HG02938 (cell line): Measurements from ENCODE around the gene TPCN1.

Experiments
- ATAC-seq: cut with Tn5 transposase; IDR thresholded peaks from one replicate; pipeline ENCODE4 v1.9.1; 2021; ENCODE audit warnings: mild to moderate bottlenecking, moderate library complexity; ENCODE audit not compliant: unreplicated experiment

The TPCN1 gene

DNA sequence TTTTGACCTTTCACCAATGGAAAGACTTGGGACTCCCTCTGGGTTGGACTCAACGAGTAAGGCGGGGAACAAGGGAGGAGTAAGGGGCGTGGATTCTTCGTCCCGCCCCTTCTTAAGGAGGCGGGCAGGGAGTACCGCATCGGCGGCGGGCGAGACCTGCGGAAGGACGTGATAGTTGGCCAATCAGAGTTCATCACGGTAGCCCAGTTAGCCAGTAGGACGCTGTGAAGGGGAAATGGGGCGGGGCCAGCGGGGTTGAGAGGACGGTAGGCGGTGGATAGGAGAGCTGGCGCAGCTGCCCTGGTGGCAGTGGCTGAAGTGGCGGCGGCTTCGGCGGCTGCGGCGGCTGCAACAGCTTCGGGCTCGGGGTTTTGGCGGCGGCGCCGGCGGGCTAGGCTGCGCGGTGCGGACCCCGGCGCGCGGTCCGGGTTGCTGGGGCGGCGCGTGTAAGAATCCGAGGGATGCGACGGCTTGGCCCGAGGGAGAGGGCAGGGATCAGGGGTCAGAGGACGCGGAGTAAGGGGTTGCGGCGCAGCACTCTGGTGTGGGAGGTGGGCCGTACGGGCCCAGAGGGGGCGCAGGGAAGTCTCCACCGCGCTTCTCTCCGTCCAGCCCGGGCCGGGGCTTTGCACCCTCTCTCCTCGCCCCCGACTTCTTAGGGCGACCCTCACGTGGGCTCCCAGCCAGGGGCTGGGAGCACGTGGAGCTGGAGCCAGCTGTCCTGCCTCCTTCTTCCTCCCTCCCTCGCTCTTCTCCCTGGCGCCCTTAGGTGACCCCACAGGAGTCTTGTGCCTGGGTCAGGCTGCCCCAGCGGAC is at the start of gene TPCN1:
TPCN1 (plus strand) TSS at position 284 of the 816 bp plus-strand sequence. CDS start 5,389 bp downstream, outside the sequence.
- ATAC-seq = peak; percentile 90

DNA sequence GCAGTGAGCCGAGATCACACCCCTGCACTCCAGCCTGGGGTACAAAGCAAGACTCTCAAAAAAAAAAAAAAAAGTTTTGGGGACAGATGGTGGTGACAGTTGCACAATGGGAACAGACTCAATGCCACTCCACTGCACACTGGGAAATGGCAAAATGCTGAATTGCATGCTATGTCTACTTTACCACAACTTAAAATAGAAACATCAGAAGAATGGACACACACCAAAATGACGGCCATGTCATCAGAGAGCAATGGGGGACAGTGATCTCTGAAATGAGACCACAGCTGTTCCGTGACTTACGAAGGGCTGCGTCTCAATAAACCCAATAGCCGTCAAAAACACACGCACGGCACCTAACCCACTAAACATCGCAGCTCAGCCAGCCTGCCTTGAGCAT is 49.7 kb upstream of the TPCN1 start:
- ATAC-seq = no peak

DNA sequence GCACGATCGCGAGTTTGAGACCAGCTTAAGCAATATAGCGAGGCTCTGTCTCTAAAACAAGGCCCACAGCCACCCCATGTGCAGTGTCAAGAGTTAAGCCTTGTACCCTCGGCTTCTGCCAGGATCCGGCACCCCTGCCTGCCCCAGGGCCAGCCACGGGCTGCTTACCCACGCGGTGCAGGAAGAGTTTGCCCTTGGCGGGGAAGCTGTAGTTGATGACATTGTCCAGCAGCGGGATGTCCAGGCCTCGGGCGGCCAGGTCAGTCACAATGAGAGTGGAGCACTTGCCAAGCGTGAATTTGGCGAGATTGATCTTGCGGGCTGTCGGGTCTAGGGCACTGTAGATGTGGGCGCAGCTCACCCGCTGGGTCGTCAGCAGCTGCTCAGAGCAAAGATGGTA is 49.1 kb upstream of the TPCN1 start:
- ATAC-seq = no peak

DNA sequence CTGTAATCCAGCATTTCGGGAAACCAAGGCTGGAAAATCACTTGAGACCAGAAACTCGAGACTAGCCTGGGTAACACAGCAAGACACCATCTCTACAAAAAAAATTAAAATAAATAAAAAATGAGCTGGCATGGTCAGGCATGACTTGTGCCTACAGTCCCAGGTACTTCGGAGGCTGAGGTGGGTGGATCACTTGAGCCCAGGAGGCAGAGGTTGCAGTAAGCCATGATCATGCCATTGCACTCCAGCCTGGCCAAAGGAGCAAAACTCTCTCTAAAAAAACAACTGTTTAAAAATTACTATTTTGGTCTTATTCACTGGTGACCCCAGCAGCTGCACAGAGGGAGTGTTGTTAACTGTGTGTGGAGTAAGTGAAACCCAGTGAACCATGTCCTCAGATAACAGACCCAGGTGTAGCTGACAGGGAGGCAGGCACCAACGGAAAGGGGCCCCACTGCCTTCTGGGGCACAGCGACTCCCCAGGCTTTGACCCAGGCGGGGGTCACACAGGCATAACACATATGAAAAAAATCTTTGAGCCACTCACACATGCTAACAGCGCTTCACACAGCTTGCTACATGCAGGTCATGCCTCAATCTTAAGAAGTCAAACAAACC is 48.1 kb upstream of the TPCN1 start:
- no peak for ATAC-seq

DNA sequence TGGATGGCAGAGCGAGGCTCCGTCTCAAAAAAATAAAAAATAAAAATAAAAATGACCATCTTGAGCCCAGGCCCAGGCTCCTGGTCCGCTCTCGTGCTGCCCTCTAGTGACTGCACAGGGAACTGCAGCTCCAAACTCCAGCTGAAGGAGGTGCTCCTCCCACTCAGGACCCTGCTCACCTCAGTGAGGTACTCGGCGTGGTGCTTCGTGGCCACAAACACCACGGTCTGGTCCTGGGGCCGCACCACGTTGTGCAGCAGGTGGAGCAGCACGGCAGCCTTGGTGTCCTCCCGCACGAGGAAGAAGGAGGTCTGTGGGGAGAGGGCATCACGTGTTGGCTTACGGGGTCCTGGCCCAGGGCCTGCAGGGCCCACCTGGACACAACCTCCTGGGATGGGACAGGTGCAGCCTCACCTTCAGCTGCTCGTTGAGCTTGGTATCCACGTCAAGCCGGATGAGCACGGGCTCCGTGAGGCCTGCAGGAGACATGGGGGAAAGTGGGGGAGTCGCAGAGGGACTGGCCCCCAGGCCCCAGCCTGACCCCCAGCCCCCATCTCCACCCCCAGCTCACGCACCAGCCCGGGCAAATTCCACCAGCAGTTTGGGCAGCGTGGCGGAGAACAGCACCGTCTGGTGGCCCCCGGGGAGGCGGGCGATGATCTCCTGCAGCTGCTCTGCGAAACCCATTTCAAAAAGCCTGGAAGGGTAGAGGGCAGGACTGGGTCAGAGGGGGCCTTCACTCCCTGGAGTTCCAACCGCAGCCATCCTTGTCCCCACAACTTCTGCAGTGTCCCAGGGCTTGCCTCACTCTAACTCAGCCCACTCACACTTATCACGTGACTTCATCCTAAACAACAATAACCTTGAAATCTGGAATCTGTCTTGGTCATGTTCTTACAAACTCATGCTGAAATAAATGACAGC is 46.5 kb upstream of the TPCN1 start:
- ATAC-seq = no peak

DNA sequence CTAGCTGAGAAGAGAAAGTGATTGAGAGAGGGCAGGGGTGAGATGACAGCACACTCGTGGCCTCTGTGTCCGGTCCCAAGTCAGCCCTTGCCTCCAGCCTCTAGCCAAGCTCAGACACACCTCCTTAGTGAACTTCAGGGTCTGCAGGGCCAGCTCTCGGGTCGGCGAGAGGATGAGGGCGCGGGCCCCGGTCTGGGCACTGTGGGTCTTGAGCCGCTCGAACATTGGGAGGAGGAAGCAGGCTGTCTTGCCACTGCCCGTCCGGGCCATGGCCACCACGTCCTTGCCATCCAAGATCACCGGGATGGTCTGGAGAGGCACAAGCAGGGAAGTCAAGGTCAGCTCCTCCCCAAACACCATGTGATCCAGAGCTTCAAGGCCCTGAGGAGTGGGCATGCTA is 42.2 kb upstream of the TPCN1 start:
- ATAC-seq = no peak

DNA sequence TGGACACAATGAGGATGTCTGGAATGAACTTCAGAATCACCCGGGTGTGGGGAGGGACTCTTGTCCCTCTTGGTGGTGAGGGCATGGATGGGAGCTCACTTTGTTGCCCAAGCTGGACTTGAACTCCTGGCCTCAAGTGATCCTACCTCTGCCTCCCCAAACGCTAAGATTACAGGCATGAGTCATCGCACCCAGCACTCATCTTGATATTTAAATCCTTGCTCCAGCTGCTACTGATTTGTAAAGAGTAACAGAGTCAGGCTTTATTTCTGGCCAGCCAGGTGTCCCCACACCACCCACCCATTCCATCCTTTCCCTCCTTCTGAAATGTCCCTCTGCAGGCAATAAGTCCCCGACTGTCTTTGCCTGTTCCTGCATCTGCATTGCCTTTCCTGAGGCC is 40.9 kb upstream of the TPCN1 start:
- no peak for ATAC-seq

DNA sequence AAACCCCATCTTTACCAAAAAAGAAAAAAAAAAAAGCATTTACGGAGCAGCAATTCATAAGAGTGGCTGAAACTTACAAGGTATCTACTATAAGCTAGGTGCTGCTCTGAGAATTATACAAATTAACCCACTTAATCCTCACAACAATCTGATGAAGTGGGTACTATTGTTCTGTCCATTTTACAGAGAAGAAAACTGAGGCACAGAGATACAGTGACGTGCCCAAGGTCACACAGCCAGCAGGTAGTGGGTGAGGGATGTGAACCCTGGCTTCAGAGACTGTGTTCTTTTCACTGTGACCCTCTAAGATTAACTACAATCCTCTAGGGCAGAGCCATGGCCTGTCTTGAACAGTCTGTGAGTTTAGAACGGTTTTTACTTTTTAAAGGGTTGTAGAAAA is 39.3 kb upstream of the TPCN1 start:
- ATAC-seq = no peak

DNA sequence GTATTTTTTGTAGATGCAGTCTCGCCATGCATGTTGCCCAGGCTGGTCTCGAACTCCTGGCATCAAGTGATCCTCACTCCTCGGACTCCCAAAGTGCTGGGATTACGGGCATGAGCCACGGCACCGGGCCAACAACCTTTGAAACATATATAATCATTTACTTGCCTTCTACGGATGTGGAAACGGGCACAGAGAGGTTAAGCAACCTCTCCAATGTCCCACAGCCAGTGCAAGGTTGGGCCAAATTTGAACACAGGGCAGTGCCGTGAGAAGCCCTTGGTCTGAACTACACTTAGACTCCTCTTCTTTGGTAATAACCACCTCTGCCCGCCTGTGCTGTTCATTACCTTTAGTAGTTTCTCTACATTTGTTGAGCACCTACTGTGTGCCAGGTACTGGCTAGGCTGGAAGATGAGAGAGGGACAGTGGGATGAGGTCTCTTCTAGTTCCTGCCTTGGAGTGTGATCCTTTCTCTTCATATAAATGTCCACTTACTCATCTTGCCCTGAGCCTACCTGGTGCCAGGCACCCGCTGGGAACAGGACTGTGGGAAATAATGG is 38.2 kb upstream of the TPCN1 start:
- no peak for ATAC-seq

DNA sequence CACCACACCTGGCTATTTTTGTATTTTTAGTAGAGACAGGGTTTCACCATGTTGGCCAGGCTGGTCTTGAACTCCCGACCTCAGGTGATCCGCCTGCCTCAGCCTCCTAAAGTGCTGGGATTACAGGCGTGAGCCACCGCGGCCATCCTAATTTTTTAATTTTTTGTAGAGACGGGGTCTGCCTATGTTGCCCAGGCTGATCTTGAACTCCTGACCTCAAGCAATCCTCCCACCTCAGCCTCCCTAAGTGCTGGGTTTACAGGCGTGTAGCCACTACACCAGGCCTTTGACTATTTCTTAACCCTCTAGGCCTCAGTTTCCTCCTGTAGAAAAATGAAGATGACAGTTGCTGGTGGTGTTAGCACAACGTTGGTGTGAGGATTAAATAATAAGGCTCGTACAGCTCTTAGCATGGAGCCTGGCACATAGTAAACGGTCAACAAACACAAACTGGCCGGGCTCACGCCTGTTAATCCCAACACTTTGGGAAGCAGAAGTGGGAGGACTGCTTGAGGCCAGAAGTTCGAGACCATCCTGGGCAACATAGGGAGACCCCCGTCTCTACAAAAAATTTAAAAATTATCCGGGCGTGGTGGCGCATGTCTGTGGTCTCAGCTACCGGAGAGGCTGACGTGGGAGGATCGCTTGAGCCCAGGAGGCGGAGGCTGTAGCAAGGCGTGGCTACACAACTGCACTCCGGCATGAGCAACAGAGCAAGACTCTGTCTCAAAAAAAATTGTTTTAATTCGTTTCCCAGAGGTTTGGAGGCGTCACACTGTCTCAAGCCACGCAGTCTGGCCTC is 37.0 kb upstream of the TPCN1 start:
- ATAC-seq = peak; percentile 63

DNA sequence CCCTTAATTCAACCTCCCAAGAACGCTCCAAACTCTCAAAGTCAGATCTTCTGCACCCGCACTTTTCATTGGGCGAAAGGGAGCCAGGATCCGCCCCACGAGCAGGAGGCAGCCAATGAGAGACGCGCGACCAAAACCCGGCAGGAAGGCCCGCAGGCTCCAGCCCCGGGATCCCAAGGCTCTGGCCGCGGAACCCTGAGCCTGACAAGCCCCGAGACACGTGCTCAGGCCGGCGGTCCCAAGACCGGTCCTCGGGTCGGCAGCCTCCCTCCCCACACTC is 36.4 kb upstream of the TPCN1 start:
- peak; percentile 78 for ATAC-seq

DNA sequence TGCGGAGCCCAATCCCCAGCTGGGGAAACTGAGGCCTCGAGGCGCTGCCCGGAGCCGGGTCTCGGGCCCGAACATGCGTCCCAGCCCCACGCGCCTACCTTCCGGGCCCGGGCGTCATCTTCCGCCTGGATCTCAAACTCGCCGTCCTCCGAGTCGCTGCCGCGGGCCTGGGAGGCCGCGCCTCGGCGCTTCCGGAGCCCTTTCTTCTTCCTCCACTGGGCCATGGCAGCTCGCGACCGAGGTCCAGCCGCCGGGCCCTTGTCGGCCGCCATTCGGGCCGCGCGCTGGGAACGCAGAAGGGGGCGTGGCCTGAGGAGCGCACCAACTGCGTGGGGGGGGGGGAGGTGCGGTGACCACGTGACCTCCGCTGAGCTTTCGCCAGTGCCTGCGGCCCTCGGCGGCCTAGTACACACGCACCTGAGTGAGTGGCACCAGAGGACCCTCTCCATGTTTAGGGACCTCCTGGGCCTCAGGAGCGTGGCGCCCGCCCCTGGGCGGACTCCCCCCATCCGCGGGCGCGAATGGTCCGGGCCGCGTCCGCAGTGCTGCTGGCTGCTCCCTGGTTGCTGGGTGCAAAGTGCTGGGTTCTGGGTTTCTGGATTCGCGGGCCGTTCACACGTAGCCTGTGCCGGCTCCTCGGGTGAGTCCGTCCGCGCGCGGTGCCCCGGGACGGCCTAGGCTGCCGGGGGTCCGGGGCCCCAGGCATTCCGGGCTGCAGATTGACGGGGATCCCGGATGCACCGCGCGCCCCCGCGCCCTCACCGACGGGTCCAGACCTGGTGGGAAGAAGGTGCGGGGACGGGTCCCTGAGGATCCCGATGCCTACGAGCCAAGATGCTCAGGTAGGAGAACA is 35.9 kb upstream of the TPCN1 start, which contains the start of the genes DDX54 and RITA1:
DDX54 (minus strand) TSS at position 299 of the 853 bp plus-strand sequence; CDS start at position 272, 27 bp downstream.
RITA1 (plus strand) TSS at position 542 of the 853 bp plus-strand sequence. CDS start 1,026 bp downstream, outside the sequence.
- ATAC-seq = peak; percentile 40

DNA sequence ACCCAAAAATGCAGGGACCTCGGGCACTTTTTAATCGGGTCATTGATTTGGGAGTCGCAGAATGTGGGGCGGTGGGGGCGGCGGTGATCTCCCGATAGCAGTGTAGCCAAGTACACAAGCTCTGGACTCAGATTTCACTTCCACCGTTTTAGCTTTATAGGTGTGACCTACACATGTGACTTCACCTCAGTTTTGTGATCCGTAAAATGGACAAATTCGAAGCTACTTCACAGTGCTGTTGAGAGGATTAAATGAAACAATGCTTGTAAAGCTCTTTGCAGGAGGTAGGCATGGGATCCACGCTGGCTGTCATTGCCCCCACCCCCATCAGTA is 35.3 kb upstream of the TPCN1 start:
- no peak for ATAC-seq

DNA sequence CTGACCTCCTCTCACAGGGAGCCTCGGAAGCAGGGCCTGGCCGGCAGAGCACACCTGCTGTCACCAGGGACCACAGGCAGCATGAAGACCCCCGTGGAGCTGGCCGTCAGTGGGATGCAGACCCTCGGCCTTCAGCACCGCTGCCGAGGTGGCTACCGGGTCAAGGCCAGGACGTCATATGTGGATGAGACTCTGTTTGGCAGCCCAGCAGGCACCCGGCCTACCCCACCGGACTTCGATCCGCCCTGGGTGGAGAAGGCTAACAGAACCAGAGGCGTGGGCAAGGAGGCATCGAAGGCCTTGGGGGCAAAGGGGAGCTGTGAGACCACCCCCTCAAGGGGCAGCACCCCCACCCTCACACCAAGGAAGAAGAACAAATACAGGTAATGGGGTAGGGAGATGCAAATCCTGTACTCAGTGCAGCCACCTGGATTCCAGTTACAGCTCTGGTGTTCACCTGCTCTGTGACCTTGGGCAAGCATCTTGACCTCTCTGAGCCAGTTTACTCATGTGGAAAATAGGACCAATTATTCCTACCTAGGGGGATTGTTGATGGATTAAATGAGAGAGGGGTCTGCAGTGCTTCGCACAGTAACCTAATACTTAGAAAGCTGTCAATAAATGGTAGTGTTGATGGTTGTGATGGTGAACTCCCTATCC is 34.5 kb upstream of the TPCN1 start:
- ATAC-seq = no peak

DNA sequence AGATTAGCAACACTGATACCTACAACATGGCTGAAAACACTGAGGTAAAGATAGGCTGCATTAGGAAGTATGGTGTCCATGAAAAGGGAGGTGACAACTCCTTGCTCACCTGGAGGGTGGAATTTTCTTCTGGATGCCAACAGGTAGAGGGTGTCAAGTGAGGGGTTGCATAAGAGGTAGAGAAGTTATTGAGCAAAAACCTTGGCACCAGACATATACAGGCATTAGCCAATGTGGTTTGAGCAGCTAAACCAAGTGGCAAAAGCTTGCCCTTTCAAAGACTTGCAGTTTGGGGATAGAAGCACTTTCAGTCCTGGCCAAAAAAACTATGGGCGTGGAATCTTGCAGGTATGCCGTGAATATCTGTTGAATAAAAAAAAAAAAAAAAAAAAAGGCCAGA is 31.9 kb upstream of the TPCN1 start:
- ATAC-seq = no peak

DNA sequence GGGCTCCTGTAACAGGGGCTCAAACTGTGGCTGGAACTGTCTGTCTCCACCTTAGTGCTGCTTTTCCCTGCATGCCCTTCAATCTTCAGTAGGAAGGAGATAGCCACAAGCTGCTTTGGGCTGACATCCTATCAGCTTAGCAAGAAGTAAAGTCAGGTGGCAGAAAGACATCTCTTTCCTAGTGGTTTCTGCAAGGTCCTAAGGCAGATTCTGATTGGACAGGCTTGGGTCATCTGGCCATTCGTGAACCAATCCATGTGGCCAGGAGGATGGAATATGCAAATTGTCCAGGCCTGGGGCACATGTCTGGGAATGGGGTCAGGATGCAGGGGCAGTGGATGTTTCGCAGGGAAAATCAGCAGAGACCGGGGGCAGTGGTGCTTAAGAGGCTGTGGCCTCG is 30.5 kb upstream of the TPCN1 start:
- ATAC-seq = no peak

DNA sequence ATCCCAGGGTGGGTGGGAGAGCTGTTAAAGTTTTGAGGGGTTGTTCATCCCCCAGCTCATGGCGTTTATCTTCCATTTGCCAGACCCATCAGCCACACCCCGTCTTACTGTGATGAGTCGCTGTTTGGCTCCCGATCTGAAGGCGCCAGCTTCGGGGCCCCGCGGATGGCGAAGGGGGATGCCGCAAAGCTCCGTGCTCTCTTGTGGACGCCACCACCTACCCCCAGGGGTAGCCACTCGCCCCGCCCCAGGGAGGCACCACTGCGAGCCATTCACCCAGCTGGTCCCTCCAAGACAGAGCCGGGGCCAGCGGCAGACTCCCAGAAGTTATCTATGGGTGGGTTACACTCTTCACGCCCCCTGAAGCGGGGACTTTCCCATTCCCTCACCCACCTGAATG is 30.0 kb upstream of the TPCN1 start:
- no peak for ATAC-seq

DNA sequence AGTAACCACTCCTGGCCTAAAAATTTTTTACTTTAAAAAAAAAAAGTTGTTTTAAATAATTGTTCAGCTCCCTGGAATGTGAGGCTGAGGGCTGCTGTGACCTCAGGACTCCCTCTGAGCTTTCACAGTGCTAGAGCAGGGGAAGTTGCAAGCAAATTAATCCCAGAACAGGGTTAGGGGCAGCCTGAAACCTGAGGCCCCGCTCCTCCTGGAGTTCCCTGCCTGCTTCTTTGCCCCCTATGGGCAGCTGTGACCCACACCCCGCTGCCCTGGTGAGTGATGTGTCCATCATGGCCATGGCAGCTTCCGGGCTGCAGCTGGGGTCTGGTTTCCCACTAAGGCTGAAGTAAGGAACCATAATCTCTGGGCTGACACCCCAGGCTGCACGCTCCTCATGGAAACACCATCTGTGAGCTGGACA is 26.3 kb upstream of the TPCN1 start:
- ATAC-seq = no peak

DNA sequence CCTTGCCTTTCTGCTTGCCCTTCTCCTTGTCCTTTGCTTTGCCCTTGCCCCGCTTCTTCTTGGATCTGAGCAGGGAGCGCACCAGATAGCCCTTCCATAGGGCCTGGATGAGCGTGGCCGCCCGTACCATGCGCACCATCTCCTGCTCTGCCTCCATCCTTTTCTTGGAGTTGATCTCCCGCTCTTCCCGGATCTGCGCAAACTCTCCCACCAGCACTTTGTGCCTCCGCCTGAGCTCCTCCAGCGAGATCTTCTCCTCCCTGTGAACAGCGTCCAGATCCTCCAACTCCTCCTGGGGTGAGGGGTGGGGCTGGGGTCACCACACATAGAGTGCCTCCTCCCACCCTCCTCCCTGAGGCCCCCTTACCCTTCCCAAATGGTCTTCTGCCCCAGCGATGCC is 25.7 kb upstream of the TPCN1 start:
- no peak for ATAC-seq
